ENCODE data around the gene FGD1. TPM values are rescaled to one million over a fixed set of nuclear protein-coding genes. Genes with fewer than 3 reads are reported as not detected.

Gene FGD1
- total and polyA plus RNA-seq, 2 of the 13 experiments (the other 11 are each of a cell fraction or from before 2014, with no cell fraction given): 0.36 to 0.62 TPM

GRCh38 chrX:54439960-54440871 is 55.8 kb downstream of the FGD1 start, which contains the start of gene TSR2 (continued):
- TF ChIP-seq, protein P1, sequence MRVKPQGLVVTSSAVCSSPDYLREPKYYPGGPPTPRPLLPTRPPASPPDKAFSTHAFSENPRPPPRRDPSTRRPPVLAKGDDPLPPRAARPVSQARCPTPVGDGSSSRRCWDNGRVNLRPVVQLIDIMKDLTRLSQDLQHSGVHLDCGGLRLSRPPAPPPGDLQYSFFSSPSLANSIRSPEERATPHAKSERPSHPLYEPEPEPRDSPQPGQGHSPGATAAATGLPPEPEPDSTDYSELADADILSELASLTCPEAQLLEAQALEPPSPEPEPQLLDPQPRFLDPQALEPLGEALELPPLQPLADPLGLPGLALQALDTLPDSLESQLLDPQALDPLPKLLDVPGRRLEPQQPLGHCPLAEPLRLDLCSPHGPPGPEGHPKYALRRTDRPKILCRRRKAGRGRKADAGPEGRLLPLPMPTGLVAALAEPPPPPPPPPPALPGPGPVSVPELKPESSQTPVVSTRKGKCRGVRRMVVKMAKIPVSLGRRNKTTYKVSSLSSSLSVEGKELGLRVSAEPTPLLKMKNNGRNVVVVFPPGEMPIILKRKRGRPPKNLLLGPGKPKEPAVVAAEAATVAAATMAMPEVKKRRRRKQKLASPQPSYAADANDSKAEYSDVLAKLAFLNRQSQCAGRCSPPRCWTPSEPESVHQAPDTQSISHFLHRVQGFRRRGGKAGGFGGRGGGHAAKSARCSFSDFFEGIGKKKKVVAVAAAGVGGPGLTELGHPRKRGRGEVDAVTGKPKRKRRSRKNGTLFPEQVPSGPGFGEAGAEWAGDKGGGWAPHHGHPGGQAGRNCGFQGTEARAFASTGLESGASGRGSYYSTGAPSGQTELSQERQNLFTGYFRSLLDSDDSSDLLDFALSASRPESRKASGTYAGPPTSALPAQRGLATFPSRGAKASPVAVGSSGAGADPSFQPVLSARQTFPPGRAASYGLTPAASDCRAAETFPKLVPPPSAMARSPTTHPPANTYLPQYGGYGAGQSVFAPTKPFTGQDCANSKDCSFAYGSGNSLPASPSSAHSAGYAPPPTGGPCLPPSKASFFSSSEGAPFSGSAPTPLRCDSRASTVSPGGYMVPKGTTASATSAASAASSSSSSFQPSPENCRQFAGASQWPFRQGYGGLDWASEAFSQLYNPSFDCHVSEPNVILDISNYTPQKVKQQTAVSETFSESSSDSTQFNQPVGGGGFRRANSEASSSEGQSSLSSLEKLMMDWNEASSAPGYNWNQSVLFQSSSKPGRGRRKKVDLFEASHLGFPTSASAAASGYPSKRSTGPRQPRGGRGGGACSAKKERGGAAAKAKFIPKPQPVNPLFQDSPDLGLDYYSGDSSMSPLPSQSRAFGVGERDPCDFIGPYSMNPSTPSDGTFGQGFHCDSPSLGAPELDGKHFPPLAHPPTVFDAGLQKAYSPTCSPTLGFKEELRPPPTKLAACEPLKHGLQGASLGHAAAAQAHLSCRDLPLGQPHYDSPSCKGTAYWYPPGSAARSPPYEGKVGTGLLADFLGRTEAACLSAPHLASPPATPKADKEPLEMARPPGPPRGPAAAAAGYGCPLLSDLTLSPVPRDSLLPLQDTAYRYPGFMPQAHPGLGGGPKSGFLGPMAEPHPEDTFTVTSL (CRISPR knock-in tag; IDR thresholded peaks at IDR 0.05; ENCODE audit: borderline replicate concordance): no peak
- TF ChIP-seq ZFP41 (CRISPR knock-in tag; IDR thresholded peaks at IDR 0.05; ENCODE audit: borderline replicate concordance) (no peak), ZNF205 (CRISPR knock-in tag; IDR thresholded peaks at IDR 0.05) (no peak), KLF13 (CRISPR knock-in tag; IDR thresholded peaks at IDR 0.05) (no peak), EHMT2 (IDR thresholded peaks at IDR 0.05; ENCODE audit: borderline replicate concordance, low read depth, low read length) (no peak), HNF4G (IDR thresholded peaks at IDR 0.05; ENCODE audit: borderline replicate concordance, low read depth, low read length) (no peak), HNF4G (CRISPR knock-in tag; IDR thresholded peaks at IDR 0.05; ENCODE audit: borderline replicate concordance, low read depth) (no peak), NR3C1 (CRISPR knock-in tag; IDR thresholded peaks at IDR 0.05) (no peak), CREB1 (IDR thresholded peaks at IDR 0.05) (peak; percentile 50; the same call in 1 of the 2 replicates), CREB1 (CRISPR knock-in tag; IDR thresholded peaks at IDR 0.05) (peak; percentile 43)
- TF ChIP-seq, protein P2, sequence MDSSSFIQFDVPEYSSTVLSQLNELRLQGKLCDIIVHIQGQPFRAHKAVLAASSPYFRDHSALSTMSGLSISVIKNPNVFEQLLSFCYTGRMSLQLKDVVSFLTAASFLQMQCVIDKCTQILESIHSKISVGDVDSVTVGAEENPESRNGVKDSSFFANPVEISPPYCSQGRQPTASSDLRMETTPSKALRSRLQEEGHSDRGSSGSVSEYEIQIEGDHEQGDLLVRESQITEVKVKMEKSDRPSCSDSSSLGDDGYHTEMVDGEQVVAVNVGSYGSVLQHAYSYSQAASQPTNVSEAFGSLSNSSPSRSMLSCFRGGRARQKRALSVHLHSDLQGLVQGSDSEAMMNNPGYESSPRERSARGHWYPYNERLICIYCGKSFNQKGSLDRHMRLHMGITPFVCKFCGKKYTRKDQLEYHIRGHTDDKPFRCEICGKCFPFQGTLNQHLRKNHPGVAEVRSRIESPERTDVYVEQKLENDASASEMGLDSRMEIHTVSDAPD (CRISPR knock-in tag; IDR thresholded peaks at IDR 0.05): no peak
- TF ChIP-seq, protein P3, sequence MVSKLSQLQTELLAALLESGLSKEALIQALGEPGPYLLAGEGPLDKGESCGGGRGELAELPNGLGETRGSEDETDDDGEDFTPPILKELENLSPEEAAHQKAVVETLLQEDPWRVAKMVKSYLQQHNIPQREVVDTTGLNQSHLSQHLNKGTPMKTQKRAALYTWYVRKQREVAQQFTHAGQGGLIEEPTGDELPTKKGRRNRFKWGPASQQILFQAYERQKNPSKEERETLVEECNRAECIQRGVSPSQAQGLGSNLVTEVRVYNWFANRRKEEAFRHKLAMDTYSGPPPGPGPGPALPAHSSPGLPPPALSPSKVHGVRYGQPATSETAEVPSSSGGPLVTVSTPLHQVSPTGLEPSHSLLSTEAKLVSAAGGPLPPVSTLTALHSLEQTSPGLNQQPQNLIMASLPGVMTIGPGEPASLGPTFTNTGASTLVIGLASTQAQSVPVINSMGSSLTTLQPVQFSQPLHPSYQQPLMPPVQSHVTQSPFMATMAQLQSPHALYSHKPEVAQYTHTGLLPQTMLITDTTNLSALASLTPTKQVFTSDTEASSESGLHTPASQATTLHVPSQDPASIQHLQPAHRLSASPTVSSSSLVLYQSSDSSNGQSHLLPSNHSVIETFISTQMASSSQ (IDR thresholded peaks at IDR 0.05; ENCODE audit: low read depth): no peak
- TF ChIP-seq, protein P3 (CRISPR knock-in tag; IDR thresholded peaks at IDR 0.05; ENCODE audit: borderline replicate concordance): no peak
- TF ChIP-seq, protein P4, sequence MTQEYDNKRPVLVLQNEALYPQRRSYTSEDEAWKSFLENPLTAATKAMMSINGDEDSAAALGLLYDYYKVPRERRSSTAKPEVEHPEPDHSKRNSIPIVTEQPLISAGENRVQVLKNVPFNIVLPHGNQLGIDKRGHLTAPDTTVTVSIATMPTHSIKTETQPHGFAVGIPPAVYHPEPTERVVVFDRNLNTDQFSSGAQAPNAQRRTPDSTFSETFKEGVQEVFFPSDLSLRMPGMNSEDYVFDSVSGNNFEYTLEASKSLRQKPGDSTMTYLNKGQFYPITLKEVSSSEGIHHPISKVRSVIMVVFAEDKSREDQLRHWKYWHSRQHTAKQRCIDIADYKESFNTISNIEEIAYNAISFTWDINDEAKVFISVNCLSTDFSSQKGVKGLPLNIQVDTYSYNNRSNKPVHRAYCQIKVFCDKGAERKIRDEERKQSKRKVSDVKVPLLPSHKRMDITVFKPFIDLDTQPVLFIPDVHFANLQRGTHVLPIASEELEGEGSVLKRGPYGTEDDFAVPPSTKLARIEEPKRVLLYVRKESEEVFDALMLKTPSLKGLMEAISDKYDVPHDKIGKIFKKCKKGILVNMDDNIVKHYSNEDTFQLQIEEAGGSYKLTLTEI (CRISPR knock-in tag; conservative IDR thresholded peaks at IDR 0.05): no peak

Measured in HepG2 (cell line).